ENCODE data around the gene ULK3.

- no peak for TF ChIP-seq CTCF (IDR thresholded peaks at IDR 0.05)
- TF ChIP-seq POLR2AphosphoS5 (IDR thresholded peaks at IDR 0.05; ENCODE audit: insufficient read depth in 1 of 2, low read depth in 1 of 2): no peak
- TF ChIP-seq POLR2A (IDR thresholded peaks at IDR 0.05): no peak
Observed at GRCh38 chr15:74838137-74838516, 4.8 kb downstream of the ULK3 start.

Data from vagina (tissue), 2 donors.